Inflammatory macrophage treated with lipopolysaccharide for 1 hour (primary cell): ENCODE data around the gene RRBP1.

Experiments
- DNase-seq, 2 donors: peaks; one replicate each; pipeline ENCODE4 v3.0.0-alpha.2; 2020 to 2022

Gene RRBP1

DNA sequence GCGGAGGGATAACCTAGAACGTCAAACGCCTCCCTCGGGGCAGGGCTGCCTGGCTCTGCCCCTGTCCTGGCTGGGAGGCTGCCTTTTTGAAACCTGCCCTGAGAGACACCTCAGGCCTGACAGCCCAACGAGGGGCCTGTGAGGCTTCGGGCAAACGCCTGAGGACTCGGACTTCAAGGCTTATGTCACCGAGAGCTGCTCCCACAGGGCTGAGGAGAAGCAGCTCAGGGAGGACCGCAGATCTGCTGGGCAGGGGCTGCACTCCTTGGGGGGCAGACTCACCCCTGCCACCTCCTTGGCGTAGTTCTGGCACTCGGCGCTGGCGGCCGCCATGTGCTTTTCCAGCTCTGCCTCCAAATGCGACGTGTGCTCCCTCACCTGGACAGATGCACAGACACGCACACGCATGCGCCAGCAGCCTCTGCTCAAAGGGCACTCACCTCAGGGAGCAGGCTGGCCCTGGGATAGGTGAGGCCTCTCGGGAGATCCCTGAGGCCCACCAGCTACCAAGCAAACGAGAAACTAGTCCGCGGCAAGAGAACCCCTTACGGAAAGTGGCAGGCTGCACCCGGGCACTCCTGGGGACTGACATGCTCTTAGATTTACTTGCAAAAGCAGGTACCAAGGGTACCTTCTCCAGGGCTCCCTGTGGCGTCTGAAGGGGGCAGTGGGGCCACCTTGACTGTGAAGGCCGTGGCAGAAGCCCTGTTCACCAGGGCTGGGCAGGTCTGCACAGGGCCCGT, 62.5 kb downstream of the RRBP1 start:
- DNase-seq = no peak

DNA sequence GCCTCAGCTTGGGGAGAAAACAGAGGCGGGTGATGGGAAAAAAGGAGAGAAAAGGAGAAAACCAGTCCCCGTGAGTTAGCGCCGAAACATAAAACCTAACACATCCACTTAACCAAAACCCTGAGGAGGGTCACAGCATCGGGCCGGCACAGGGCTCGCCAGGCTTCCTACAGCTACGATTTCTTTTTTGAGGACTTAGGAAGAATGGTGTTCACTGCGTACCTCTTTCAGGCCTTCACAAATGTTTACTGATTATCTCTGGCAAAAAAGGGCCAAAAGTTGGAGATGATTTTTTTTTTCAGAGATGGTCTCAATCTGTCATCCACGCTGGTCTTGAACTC, 63.4 kb downstream of the RRBP1 start:
- DNase-seq = no peak

DNA sequence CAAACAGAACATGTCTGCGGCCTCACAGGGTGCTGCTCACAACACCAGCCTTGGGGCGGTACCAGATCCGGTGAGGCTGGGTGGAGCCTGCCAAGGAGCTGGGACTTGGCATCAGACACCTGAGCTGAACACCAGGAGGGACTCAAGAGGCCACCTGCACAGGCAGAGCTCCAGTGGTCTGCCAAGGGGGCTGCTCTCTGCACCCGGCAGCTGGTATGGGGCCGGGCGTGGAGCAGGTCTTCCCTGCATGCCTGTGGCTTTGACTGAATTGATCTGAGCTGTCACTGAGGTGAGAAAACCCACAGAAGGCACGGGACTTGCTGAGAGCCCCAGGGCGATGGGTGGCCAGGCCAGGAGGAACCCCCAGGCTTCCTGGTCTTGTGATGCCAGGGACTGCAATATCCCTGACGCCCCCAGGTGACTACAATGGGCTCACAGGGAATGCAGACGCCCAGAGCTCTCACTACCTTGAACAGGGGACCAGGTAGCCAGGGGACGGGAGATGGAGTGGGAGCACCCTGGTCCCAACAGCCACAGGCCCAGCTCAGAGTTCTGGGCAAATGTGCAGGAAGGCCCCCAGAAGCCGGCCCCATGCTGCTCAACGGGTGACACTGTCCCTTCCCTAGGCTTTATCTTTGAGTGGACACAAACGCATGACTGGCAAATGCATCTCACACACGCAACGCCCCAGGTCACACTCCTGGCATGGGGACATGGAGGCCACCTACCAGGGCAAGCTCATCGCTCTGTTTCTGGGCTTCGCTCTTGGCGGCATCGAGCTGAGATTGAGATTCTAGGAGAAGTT, 64.0 kb downstream of the RRBP1 start:
- DNase-seq = no peak

DNA sequence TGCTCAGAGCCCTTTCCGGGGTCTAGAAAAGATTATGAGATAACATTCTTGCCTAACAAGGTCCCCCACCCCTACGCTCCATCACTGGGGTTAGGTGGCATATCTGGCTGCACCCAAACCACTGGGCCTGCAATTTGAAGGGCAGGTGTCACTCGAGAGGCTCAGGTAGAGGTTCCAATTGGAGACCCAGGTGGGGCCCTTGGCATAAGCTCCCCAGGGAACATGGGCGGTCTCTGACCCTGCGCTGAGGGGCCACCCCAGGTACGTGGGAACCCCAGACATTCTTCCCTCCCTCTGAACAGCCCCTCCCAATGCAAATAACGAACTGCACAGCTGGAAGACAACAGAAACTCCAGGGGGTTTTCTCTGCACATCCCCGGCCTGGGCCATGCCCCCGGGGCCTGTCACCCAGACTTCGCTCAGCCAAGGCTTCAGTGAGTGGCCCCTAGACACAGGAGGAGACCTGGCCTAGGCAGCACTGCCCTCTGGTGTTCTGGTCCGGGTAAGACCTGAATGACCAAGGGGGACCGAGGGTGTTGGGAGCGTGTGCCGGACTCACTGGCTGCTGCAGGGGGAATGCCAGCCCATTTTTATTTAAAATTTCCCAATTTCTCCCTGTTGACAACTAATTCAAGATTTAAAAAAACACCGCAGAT, 64.7 kb downstream of the RRBP1 start:
- DNase-seq = peak in 1 of 2 donors; percentile 17

DNA sequence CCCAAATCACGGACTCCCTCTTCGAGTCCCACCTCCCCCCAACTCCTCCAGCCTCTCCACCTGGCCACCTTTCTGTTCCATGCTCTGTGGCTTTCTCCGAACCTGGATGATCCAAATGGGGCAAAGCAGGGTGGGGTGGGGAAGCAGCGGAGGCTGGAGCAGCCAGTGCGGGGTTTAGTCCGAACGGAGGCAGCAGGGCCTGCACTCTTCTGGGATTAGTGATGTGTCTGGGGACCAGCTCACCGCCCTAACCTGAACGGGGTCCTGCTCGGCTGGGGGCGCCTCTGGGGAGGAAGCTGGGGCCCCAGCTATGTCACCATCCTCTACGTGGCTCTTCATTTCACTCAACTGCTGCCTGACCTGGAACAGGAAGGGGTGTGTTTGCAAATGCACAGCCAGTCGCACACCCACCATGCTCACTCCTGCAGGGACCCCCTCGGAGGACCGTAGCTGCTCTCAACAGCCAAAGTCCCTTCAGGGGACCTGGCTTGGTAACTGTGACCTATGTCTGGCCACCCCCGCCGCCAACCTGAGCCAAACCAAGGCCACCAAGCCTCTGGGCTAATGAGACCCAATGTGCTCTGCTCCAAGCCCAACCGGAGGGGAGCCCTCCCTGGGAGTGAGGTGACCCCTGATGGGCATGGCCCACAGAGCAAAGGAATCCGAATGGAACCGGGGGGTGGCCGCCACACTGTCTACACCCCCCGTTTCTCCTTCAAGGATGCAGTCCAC, 65.4 kb downstream of the RRBP1 start:
- no peak for DNase-seq

DNA sequence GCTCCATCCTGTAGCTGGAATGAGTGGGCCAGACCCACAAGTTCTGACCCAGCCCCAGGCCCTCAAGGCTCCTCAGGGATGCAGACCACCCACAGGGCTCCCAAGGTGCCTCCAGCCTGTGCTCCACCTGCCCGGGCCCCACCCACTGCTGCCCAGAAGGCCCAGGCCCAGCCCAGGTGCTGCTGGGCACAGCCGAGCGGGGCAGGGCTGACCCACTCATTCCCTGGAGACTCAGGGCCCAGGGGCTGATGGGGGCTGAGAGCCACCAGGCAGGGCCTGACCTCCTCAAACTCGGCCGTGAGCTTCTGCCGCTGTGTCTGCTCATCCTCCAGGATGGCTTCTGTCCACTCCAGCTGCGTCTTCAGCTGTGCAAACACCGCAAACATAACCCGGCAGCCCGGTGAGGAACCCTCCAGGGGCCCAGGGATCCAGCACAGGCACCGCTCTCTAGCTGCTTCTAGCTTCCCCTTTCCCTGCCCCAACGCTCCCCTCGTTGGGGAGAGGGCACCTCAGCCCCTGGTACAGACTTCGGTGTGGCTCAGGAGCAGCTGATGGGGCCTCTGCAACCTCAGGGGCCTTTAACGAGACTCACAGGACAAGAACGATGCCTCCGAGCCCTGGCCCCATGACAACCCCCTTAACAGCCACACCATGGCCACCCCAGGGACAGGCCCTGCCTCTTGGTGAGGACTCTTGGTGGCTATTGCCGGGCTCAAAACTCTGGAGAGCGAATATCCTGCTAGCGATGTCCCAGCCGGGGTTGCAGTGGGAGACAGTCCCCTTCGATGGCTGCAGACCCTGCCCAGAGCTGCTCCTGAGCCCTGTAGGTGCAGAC, 66.2 kb downstream of the RRBP1 start:
- DNase-seq = no peak

DNA sequence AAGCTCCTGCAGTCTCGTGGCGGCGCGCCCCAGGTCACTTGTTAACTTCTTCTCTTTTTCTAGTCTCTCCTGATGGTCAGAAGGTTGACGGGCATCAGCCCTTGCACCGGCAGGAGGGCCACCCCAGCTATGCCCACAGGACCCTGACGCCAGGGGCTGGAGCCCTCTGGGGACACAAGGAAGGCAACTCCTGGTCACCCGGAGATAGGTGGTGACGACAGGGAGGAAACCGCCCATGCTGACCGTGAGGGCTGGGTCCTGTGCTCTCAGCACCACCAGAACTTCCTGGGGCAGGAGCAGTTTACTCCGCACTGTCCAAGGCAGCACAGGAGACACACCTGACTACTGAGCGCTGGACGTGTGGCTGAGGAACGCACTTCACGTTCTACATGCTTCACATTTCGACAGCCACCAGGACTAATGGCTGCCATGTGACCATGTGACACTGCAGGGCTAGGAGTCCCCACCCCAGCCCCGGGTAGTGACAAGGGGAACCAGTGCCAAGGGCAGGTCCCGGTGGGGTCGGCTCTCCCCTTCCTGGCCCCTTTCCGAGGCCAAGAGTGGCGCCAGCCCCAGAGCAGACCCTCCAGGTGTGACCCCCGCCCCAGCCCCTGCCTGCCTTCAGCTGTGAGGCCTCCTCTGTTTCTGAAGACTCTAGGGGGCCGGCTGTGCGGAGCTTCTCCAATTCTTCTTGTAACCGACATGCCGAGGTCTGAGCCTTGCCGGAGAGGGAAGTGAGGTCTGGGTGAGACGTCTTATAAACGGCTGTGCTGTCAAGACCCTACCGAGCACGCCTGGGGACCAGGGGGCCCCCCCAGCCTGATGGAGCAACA, 67.0 kb downstream of the RRBP1 start:
- DNase-seq = no peak

DNA sequence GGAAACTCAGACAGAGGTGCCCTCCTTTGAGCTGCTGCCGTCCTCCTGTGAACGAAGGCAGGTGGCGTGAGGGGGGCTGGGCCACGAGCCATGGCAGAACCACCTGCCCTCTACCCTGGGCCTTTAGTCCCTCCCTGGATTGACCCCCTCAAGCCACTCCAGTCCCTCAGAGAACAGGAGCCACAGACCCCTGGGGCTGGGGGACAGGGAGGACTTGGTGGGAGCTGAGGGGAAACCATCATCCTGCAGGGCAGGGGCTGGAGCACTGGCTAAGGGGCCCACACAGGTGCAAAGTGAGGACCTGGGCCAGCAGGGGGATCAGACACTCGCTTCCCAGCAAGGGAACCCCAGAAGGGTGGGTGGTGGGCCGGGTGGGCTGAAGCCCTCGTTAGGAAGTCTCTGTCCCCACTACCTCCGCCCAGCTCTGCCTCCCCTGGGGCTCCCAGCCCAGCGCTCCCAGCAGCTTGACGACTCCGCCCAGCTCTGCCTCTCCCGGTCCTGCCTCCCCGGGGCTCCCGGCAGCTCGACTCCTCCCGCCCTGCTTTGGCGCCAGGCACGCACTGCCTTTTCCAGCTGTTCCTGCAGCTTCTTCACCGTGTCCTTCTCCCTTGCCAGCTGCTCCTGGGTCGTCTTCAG, 67.7 kb downstream of the RRBP1 start:
- DNase-seq = no peak

DNA sequence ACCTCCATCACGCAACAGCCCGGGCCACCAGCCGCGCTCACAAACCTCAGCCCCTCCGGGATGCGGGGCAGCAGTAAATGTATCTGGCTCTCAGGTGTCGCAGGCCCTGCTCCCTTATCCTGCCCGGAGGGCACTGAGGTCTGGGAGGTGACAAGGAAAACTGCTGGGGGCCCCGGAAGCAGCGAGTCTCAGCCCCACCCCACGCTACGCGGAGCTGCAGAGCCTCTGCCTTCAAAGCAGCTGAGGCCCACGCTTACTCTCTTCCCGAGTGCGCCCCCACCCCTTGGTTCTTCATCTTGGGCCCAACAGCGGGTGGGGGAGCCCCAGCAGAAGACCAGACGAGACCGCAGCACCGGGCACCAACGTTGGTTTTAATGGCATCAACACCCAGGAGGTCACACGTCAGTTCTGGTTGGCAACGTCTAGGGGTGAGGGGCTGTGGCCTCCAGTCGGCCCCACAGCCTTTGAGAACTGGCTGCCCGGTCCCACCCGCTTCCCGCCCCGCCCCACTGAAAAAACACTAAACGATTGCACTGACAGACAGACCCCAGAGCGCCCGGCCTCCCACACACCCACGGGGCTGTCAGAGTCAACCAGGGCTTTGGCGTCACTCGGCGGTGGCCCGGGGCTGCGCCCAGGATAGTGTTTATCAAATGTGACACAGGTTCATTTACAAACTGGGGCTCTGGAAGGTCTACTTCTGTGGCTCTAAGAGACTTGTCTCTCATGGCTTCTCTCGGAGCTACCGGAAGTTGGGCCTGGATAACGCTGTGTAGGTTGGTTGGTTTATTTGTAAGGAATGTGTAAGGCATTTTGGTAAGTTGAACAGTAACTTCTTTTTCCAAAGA, 68.5 kb downstream of the RRBP1 start:
- DNase-seq = no peak

DNA sequence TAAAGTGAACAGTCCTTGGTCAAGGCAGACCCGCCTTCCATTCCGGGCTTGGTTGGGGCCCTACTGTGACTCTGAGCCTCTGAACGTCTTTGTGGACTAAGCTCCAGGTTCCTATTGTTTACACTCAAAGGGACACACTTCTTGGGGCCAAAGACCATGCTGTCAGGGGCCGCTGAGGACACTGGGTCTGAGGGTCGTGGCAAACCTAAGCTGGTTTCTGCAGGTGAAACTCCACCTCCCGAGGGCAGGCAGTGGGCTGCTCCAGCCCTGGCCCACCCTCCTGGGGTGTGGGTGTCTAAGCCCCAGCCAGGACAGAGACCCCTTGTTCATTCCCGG, 69.1 kb downstream of the RRBP1 start:
- DNase-seq = no peak

DNA sequence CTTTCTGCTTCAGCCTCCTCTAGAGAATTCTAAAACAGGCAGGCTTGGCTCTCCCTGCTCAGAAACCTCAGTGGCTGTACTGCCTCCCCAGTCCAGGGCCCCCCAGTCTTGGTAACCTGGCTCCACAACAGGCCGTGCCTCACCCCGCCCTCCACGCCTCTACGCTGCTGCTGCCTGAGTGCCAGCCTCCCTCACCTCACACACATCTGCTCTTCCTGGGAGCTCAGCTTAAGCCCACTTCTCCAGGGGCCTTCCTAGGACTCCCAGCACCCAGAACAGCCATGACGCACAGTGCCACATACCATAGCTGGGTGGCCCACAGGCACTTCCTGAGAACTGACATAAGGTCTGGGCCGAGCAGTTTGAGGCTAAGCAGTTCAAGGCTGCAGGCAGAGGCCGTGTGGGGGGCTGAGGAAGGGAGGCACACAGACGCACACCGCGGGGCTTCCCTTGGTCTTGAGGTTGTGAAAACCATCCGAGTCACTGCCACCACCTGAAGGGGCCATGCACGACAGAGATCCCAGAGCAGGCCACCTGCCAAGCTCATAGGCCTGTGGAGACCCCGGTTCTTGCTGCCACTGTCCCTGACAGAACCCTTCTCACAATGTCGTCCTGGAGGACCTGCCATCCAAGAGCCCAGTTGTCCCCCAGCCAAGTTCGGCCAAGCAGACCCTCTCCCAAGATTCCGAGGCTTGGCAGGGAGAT, 69.6 kb downstream of the RRBP1 start:
- no peak for DNase-seq

DNA sequence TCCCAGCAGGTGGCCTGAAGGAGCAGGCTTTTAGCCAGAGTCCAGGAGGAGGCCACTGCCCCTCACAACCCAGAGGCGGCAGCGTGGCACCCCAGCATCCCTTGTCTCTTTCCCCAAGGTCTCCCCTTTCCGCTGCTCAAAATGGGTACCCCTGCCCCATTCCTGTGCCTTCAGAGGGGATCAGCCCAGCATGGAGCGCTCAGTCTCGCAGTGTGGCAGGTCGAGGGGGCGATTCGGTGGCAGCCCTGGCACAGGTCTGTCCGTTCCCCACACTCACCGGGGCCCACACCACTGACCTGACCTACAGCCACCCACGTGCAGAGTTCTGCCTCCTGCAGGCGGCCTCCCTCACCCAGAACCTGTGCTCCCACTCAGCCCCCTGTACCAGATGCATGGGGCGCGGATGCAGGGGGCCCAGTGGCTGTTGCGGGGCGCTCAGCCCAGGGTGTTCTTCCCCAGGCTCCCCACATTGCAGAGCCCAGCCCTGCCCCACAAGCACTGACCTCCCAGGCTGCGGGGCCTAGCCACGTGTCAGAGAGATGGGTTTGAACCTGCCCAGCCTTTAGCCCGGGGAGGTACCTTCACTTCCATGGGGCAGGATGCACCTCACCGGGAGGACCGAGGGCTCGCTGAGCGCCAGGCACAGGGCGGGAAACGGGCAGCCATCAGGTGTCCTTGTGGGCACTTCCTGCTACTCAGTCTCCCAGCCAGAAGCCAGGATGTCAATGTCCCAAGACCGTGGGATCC, 70.3 kb downstream of the RRBP1 start:
- DNase-seq = no peak

DNA sequence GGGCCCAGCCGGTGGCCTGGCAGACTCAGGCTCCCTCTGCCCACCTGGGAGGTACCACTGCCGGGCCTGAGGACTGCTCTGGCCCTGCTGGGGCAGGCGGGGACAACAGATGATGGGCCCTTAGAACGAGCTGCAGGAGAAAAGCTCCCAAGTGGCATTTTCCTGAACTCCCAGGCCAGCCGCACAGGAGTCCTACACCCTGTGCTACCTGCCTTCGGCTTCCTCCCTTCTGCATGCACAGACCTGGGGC, 70.8 kb downstream of the RRBP1 start:
- DNase-seq = no peak

DNA sequence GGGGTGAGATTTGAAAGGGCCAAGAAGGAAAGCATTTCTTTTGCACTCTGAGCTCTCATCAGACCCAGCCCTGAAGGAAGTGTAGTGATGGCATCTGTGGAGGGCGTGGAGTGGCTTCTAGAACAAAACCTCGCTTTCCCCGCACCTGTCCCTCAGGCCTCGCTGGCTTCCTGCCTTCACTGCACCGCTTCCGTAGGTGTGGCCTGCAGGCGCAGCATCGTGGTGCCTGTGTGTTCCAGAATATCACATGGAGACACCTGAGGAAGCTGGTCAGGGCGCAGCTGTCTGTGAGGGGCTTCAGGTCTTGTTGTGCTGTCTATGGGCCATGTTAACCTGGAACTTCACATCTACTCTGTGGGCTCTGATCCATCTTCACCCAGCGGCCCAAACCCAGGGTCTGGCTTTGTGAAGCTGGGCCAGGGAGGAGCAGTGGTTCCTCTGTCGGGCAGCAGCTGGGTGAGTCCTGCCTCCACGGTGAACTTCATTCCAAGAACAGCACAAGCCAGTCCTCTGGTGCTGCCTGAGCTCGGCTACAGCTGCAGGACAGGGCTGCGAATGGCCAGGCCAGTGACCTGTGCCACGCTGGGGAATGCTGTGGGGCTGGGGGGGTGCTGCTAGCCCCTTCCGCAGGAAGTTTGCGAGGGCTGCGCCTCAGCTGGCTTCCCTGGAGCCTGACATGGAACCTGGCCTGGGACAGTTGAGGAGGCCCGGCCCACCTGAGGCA, 71.3 kb downstream of the RRBP1 start:
- no peak for DNase-seq

DNA sequence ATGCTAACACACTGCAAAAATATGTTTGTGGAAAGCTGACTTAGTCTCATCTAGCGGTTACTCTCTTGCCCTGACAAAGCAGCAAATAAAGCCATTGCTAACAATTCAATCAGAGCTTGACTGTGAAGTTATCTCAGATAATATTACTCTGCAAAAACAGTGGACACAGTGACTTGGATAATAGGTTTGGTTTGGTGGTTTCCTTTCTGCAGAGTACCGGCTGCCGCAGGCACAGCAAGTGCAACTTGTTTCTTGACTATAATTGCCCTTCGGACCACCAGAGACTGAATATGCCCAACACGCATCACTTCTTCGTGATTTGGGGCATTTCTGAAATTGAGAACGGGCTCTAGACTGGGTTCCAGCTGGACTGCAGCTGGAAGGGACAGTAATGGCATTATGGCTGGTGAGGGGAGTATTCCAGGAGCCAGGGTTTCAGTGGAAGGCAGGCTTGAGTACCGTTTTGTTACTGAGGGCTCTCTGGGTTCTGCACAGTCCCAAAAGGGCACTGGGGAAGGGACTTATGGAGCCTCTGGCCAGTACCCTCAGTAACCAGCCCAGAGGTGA, 72.1 kb downstream of the RRBP1 start:
- DNase-seq = no peak

DNA sequence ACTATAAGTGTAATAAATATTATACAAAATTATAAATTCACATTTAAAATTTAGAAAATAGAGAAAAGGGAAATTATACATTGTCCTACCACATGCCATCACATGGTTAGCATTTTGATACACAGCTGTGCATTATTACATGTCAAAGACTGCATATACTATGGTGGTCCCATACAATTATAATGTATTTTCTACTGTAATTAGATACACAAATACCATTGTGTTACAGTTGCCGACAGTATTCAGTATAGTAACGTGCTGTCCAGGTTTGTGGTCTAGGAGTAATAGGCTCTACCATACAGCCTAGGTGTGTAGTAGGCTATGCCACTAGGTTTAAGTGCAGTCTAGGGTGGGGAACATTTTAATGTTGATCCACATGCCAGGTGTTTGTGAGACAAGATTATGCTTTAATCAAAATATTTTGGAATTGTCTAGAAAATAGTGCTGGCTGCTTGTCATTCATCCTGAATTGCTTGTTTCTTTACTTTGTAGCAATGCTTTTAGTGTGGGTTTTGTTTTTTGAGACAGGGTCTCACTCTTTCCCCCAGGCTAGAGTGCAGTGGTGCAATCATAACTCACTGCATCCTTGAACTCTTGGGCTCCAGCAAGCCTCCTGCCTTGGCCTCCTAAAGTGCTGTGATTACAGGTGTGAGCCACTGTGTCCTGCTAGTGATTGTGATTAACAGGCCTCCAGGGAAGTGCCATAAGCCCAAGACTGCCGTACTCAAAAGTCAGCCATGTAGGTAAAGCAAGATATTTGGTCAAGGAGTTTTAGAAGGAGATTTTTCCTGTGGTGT, 73.1 kb downstream of the RRBP1 start:
- DNase-seq = no peak

DNA sequence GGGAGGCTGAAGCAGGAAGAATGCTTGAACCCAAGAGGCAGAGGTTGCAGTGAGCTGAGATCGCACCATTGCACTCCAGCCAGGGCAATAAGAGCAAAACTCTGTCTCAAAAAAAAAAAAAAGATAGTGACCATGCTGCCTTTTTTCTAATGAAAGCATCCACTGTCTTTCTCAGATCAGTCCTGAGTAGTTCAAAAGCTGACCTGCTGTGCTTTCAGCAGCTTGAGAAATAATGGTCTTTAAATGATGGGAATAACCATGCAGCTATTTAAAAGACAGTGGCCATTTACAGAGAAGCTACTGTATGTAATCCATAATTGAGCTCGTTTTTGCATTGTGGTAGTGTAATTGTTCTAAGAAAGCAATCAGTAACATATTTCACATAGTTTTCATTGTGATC, 76.0 kb downstream of the RRBP1 start:
- DNase-seq = no peak
